Thoracic aorta (tissue), 2 donors: ENCODE results near the gene RTN4RL2. TPM values are rescaled to one million over a fixed set of nuclear protein-coding genes. Genes with fewer than 3 reads are reported as not detected.
A peak's percentile ranks its signal among the peaks of the same experiment; 100 is the strongest.

Source experiments
- ATAC-seq: fragments of 150-250 bp; one replicate; pipeline ENCODE4 v1.8.0; 2017; ENCODE audit warnings: low read depth; ENCODE audit not compliant: insufficient number of reproducible peaks, low FRiP score
- DNase-seq: peaks from one replicate; pipeline ENCODE4 v3.0.0-alpha.2; 2020; ENCODE audit warnings: low spot score
- H3K27ac ChIP-seq, 2 donors: fragments of 200-600 bp; sonication (generic); 1 replicate in 1 of 2; 2 replicates in 1 of 2; pipeline ENCODE4 v1.5.1; 2016; ENCODE audit warnings: mild to moderate bottlenecking in 2 of 2, moderate library complexity in 2 of 2
- H3K27me3 ChIP-seq: fragments of 200-600 bp; sonication (generic); replicated peaks from 2 replicates; pipeline ENCODE4 v1.6.0; 2016; ENCODE audit warnings: mild to moderate bottlenecking; ENCODE audit not compliant: insufficient read depth
- H3K36me3 ChIP-seq: fragments of 200-600 bp; sonication (generic); one replicate; pipeline ENCODE4 v1.5.1; 2016
- H3K4me1 ChIP-seq, 2 donors: fragments of 200-600 bp; sonication (generic); 1 replicate in 1 of 2; 2 replicates in 1 of 2; pipeline versions ENCODE4 v1.5.1 to v1.6.0; 2016; ENCODE audit warnings: low read depth in 2 of 2, mild to moderate bottlenecking in 1 of 2; ENCODE audit not compliant: control insufficient read depth in 1 of 2
- H3K4me3 ChIP-seq: fragments of 200-600 bp; sonication (generic); 2 replicates; pipeline ENCODE4 v1.5.1; 2016; ENCODE audit warnings: mild to moderate bottlenecking
- H3K9me3 ChIP-seq: fragments of 200-600 bp; sonication (generic); 2 replicates; pipeline ENCODE4 v1.5.1; 2016
- total RNA-seq, 2 donors: library from RNA; depleted of rRNA; stranded (reverse); fragments of >200 nt; gene quantifications; one replicate each; pipeline versions ENCODE4 v1.1.0 to v1.2.3, GENCODE V29; 2016
- TF ChIP-seq, protein P1 (sequence below): fragments of 200-600 bp; sonication (generic); IDR thresholded peaks from one replicate; pipeline ENCODE4 v1.5.1; 2019; ENCODE audit warnings: antibody characterized with exemption

Gene RTN4RL2
- total RNA-seq, 2 donors from 2014 or later: 0.35 TPM; not detected in 1

DNA sequence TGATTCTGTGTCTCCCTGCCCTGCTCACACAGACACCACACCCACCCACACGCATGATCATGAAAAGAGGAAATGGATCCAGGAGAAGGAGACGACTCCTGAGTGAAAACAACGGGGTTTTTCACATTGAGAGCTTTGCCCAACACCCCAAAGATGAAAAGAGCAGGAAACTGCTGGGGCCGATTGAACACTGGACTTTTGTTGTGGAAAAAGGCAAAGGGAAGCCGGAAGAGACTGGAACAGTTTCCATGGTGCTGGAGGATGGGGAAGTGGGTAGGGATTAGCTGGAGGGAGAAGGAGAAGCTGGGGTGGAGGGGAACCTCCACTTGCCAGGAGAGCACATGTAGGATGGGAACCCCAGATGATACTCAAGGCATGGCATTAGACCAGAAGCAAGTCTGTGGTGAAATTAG, 28.2 kb upstream of the RTN4RL2 start:
- Histone ChIP-seq H3K4me1 (peaks cover 14 to 18% of the 10 kb centered on the region in 2 donors), H3K27me3 (no peaks in the 10 kb centered on the region), H3K36me3 (no peaks in the 10 kb centered on the region), H3K4me3 (no peak overlapping the region), H3K27ac (no peak overlapping the region), H3K9me3 (no peaks in the 10 kb centered on the region)
- ATAC-seq: no peak
- TF ChIP-seq, protein P1, sequence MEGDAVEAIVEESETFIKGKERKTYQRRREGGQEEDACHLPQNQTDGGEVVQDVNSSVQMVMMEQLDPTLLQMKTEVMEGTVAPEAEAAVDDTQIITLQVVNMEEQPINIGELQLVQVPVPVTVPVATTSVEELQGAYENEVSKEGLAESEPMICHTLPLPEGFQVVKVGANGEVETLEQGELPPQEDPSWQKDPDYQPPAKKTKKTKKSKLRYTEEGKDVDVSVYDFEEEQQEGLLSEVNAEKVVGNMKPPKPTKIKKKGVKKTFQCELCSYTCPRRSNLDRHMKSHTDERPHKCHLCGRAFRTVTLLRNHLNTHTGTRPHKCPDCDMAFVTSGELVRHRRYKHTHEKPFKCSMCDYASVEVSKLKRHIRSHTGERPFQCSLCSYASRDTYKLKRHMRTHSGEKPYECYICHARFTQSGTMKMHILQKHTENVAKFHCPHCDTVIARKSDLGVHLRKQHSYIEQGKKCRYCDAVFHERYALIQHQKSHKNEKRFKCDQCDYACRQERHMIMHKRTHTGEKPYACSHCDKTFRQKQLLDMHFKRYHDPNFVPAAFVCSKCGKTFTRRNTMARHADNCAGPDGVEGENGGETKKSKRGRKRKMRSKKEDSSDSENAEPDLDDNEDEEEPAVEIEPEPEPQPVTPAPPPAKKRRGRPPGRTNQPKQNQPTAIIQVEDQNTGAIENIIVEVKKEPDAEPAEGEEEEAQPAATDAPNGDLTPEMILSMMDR: no peak
- no peak for DNase-seq

DNA sequence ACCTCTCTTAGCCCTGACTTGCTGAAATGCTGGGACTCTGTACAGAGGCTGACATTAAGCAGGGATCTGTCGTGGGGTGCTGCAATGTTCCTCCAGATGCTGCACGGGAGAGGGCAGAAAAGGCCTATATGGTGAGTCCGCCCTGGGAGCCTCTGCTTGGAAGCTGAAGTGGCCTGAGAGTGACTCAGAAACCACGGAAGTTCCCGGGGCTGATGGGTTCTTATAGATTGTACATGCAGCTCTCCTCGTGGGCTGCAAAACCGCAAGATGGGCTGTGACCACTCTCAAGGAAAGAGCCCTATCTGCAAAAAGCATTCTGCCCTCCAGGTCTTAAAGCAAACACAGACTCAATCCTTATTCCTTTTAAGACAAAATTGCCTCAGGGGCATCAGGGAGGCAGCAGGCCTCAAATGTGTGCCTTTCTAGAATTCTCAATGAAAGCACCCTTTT, 27.6 kb upstream of the RTN4RL2 start:
- DNase-seq: no peak
- H3K27ac ChIP-seq: no peak overlapping the region
- TF ChIP-seq, protein P1: no peak

DNA sequence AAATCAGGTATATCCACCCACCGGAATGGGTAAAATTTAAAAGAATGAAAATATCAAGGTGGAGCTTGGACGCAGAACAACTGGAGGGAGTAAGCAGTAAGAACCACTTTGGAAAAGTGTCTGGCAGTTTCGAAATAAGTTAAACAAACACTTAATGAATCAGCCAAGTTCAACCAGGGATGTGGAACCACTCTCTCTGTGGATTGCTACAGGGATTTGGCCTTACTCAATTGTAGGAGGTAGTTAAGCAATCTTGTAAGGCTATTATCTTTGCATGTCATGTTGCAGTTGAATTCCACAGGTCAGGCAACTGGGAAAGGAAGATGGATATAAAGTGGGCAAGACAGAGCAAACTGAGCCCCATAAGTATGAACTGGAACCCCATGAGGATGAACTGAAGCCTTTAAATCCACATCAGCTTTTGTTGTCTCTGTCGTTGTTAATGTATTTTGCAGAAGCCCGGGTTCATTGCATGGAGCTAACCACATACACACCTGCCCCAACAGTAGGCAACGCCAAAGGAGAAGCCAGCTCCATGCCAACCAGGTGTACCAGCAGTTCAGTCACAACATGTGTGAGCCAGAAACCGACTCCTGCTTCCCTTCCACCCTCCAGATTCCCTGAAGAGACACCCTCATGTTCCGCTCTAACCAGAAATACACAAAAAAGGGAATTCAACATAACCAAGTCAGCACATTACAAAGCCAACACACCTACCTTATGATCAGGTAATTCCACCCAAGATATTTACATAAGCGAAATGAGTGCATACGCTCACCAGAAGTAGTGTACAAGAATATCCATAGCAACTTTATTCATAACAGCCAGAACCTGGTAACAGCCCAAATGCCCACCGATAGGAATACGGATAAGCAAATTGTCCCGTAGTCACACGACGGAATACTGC, 25.4 kb upstream of the RTN4RL2 start:
- peaks cover 6% of the 10 kb centered on the region in 2 donors for H3K4me1 ChIP-seq
- peak; percentile 58 for ATAC-seq
- H3K27me3 ChIP-seq: no peaks in the 10 kb centered on the region
- H3K9me3 ChIP-seq: no peaks in the 10 kb centered on the region
- DNase-seq: no peak
- TF ChIP-seq, protein P1: no peak
- no peaks in the 10 kb centered on the region for H3K36me3 ChIP-seq
- no peak overlapping the region for H3K4me3 ChIP-seq
- H3K27ac ChIP-seq: no peak overlapping the region

More for the DNA sequence above, 27.6 kb upstream of the RTN4RL2 start:
- Histone ChIP-seq H3K4me1 (peaks cover 11 to 12% of the 10 kb centered on the region in 2 donors), H3K27me3 (no peaks in the 10 kb centered on the region), H3K9me3 (no peaks in the 10 kb centered on the region), H3K36me3 (no peaks in the 10 kb centered on the region), H3K4me3 (no peak overlapping the region)
- no peak for ATAC-seq

DNA sequence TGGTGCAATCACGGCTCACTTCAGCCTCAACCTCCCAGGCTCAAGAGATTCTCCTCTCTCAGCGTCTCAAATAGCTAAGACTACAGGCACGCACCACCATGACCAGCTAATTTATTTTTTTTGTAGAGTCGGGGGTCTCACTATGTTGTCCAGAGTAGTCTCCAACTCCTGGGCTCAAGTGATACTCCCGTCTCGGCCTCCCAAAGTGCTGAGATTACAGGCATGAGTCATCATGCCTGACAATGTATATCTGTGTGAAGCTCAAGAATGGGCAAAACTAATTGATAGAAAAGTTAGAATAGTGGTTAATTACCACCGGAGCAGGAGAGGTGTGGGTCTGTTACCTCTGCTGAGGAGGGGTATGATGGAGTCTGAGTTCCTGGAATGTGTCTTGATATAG, 24.3 kb upstream of the RTN4RL2 start:
- Histone ChIP-seq H3K27me3 (no peaks in the 10 kb centered on the region), H3K36me3 (no peaks in the 10 kb centered on the region), H3K27ac (no peak overlapping the region), H3K9me3 (no peaks in the 10 kb centered on the region), H3K4me3 (no peak overlapping the region), H3K4me1 (peaks cover 6% of the 10 kb centered on the region in 2 donors)
- TF ChIP-seq, protein P1: no peak
- ATAC-seq: no peak
- no peak for DNase-seq
